Suprapubic skin (tissue), 4 donors: ENCODE measurements around the gene RAB18. TPM values are rescaled to one million over a fixed set of nuclear protein-coding genes. Genes with fewer than 3 reads are reported as not detected.
A peak's percentile ranks its signal among the peaks of the same experiment; 100 is the strongest.
"Not testable (repeated sequence)": the region's sequence is repeated elsewhere in the genome, so short reads cannot be mapped to it uniquely, and the experiment has no call there.

Experiments
- DNase-seq, 2 donors: peaks; one replicate each; pipeline ENCODE4 v3.0.0-alpha.2; 2019; ENCODE audit warnings: low spot score in 2 of 2
- H3K27ac ChIP-seq: fragments of 200-600 bp; sonication (generic); one replicate; pipeline ENCODE4 v1.5.1; 2019
- H3K27me3 ChIP-seq: fragments of 200-600 bp; sonication (generic); one replicate; pipeline ENCODE4 v1.5.1; 2019
- H3K36me3 ChIP-seq: fragments of 200-600 bp; sonication (generic); one replicate; pipeline ENCODE4 v1.5.1; 2019
- H3K4me1 ChIP-seq: fragments of 200-600 bp; sonication (generic); one replicate; pipeline ENCODE4 v1.5.1; 2019
- H3K4me3 ChIP-seq: fragments of 200-600 bp; sonication (generic); one replicate; pipeline ENCODE4 v1.5.1; 2019; ENCODE audit warnings: mild to moderate bottlenecking
- H3K9me3 ChIP-seq: fragments of 200-600 bp; sonication (generic); one replicate; pipeline ENCODE4 v1.5.1; 2019
- EP300 ChIP-seq: sonication (generic); formaldehyde crosslinking; IDR thresholded peaks from one replicate; pipeline ENCODE4 v1.6.1; 2017; ENCODE audit warnings: antibody characterized with exemption
- POLR2A ChIP-seq, 2 donors: fragments of 450-650 bp; IDR thresholded peaks; one replicate each; pipeline ENCODE4 v1.6.1; 2017; ENCODE audit warnings: antibody characterized with exemption in 2 of 2, mild to moderate bottlenecking in 2 of 2, moderate library complexity in 2 of 2
- POLR2AphosphoS5 ChIP-seq, 3 donors: sonication (generic); formaldehyde crosslinking; IDR thresholded peaks; one replicate each; pipeline ENCODE4 v1.6.1; 2017; ENCODE audit warnings: antibody characterized with exemption in 3 of 3
- WGBS: methylation state at CpG from one replicate; pipeline ENCODE4 v1.1.5; 2018; 5-methylcytosine and 5-hydroxymethylcytosine counted together
- total RNA-seq, 4 donors: library from RNA; depleted of rRNA; stranded (reverse); fragments of >200 nt; gene quantifications; one replicate each; pipeline ENCODE4 v1.1.0, GENCODE V29; 2016
- TF ChIP-seq, protein P1 (sequence below), 2 donors: fragments of 200-600 bp in 1 of 2; fragments of 450-650 bp in 1 of 2; sonication (generic) in 1 of 2; IDR thresholded peaks; one replicate each; pipeline ENCODE4 v1.5.1; 2016 to 2019; ENCODE audit warnings: antibody characterized with exemption in 2 of 2, mild to moderate bottlenecking in 1 of 2, moderate library complexity in 1 of 2

RAB18 gene
- total RNA-seq, 4 donors from 2014 or later, result 50.1 to 78.1 (median 65.2) TPM

DNA sequence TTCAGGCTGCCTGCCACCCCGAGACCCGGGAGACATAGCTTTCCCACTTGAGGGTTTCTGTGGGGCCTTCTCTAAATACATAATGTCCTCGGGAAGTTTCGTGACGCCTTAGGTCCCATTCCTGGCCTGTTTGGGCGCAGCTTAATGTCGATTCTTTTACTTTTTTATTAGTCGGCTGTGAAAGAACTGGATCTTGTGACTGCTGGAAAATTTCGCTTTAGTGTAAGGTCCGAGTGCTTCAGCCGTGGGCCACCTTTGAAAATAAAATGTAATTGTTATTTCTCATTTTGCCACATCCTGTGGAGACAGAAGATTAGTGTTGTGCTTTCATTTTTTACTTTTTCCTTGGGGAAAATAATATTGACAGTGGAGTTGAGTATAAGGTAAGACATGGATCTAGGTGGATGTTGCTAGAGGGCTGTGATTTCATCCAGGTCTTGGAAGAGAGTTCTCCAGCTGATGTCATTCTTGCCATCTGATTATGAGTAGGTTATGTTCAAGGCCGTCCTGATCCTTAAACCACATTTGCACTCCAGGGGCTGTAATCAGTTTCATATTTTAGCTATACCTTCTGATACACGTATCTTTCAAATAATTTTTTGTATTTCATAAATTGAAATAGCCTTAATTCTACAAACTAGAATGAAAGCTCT lies 830 bp downstream of the RAB18 start:
- H3K4me3 ChIP-seq, result peak overlapping the region; percentile 75
- peak overlapping the region; percentile 96 for H3K27ac ChIP-seq
- no peak for DNase-seq
- H3K36me3 ChIP-seq, result peaks cover 5% of the 10 kb centered on the region
- WGBS, result 3% methylated on average over 13 of the region's 13 CpGs
- no peaks in the 10 kb centered on the region for H3K27me3 ChIP-seq
- H3K9me3 ChIP-seq, result no peaks in the 10 kb centered on the region
- H3K4me1 ChIP-seq, result peaks cover 60% of the 10 kb centered on the region
- TF ChIP-seq POLR2AphosphoS5 (IDR thresholded peaks at IDR 0.05), result no peak
- TF ChIP-seq POLR2A (IDR thresholded peaks at IDR 0.05), result no peak
- TF ChIP-seq EP300, result no peak
- TF ChIP-seq, protein P1, sequence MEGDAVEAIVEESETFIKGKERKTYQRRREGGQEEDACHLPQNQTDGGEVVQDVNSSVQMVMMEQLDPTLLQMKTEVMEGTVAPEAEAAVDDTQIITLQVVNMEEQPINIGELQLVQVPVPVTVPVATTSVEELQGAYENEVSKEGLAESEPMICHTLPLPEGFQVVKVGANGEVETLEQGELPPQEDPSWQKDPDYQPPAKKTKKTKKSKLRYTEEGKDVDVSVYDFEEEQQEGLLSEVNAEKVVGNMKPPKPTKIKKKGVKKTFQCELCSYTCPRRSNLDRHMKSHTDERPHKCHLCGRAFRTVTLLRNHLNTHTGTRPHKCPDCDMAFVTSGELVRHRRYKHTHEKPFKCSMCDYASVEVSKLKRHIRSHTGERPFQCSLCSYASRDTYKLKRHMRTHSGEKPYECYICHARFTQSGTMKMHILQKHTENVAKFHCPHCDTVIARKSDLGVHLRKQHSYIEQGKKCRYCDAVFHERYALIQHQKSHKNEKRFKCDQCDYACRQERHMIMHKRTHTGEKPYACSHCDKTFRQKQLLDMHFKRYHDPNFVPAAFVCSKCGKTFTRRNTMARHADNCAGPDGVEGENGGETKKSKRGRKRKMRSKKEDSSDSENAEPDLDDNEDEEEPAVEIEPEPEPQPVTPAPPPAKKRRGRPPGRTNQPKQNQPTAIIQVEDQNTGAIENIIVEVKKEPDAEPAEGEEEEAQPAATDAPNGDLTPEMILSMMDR (IDR thresholded peaks at IDR 0.05), result no peak

DNA sequence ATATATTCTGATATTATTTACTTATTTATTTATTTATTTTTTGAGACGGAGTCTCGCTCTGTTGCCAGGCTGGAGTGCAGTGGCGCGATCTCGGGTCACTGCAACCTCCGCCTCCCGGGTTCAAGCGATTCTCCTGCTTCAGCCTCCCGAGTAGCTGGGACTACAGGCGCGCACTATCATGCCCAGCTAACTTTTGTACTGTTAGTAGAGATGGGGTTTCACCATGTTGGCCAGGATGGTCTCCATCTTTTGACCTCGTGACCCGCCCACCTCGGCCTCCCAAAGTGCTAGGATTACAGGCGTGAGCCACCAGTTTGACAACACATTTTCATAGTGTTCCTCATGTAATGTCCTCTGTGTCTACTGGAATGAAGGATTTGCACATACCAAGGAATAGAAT lies 1.4 kb downstream of the RAB18 start:
- H3K9me3 ChIP-seq, H3K36me3 ChIP-seq, H3K27ac ChIP-seq, DNase-seq, H3K27me3 ChIP-seq: not testable (repeated sequence)
- Histone ChIP-seq H3K4me1 (peaks cover 55% of the 10 kb centered on the region), H3K4me3 (peak overlapping the region; percentile 75)
- WGBS, result 84% methylated on average over 15 of the region's 15 CpGs

DNA sequence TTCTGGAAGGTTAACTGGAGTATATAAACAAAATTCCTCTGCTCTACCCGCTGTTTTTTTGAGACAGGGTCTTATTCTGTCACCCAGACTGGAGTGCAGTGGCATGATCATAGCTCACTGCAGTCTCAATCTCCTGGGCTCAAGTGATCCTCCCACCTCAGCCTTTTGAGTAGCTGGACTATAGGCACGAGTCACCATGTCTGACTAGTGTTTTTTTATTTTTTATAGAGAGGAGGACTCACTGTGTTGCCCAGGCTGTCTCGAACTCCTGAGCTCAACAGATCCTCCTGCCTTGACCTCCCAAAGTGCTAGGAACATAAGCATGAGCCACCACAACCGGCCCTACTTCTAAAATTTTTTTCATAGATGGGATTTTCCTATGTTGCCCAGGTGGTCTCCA lies 2.2 kb downstream of the RAB18 start:
- no peaks in the 10 kb centered on the region for H3K27me3 ChIP-seq
- H3K27ac ChIP-seq, result no peak overlapping the region
- H3K9me3 ChIP-seq, result no peaks in the 10 kb centered on the region
- H3K36me3 ChIP-seq, result peaks cover 11% of the 10 kb centered on the region
- TF ChIP-seq POLR2A (IDR thresholded peaks at IDR 0.05) (no peak), EP300 (no peak), POLR2AphosphoS5 (IDR thresholded peaks at IDR 0.05) (no peak)
- TF ChIP-seq, protein P1 (IDR thresholded peaks at IDR 0.05), result no peak
- DNase-seq, result no peak
- peaks cover 48% of the 10 kb centered on the region for H3K4me1 ChIP-seq
- WGBS, result 70% methylated on average over 4 of the region's 4 CpGs
- H3K4me3 ChIP-seq, result no peak overlapping the region

DNA sequence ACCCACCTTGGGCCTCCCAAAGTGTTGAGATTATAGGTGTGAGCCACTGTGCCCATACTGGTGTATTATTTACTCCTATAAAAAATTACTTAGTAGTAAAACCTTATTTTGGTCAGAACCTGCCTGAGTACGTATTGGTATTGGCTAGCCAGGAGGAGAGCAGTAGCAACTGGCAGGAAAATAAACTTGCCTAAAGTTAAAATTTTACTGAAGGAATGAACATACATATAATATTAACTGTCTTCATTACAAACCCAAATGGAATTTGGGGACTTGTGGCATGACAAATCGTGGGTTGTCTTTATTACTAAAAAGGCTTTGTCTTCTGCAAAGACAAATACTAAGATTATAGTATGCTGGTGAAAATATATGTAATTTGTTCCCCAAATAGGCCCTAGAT lies 8.4 kb downstream of the RAB18 start:
- H3K4me3 ChIP-seq, result no peak overlapping the region

DNA sequence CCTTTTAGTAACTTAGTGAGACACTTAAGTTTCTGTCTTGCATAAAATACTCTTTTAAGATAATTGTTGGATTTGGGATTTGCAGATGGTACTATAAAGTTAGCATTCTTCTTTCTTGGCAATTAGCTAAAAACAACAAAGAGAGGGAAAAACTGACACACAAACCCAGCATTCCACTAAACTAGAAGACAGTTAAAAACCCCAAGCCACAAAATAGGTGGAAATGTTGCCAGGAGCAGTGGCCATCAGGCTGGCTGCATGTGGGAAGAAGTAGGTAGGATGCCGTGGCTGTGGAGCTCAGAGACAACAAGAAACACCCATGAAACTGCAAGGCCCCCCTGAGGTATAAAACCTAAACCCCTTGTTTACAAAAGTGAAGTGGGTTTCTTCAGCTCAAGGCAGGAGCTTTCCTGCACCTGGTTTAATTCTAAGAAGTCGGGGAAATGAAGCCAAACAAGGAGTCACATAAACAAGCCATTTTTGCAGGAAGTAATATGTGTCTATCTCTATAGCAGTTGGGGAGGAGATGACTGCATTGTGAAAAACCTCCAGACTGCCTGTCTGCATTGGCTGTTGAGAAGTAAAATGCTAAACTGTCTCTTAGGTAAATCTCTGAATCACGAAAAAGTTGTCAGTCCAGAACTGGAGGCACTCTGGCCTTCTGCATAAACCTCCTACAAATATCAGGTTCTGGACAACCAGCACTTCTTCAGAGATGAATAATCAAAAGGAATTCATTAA lies 9.5 kb downstream of the RAB18 start:
- Histone ChIP-seq H3K4me3 (no peak overlapping the region), H3K36me3 (peaks cover 37% of the 10 kb centered on the region), H3K4me1 (peaks cover 14% of the 10 kb centered on the region), H3K9me3 (no peaks in the 10 kb centered on the region), H3K27me3 (no peaks in the 10 kb centered on the region), H3K27ac (no peak overlapping the region)
- 51% methylated on average over 3 of the region's 3 CpGs for WGBS
- DNase-seq, result no peak
- TF ChIP-seq, protein P1 (IDR thresholded peaks at IDR 0.05), result no peak
- no peak for TF ChIP-seq POLR2AphosphoS5 (IDR thresholded peaks at IDR 0.05)
- TF ChIP-seq EP300, result no peak
- TF ChIP-seq POLR2A (IDR thresholded peaks at IDR 0.05), result no peak

More for the DNA sequence above, 8.4 kb downstream of the RAB18 start:
- H3K27ac ChIP-seq, result no peak overlapping the region
- H3K9me3 ChIP-seq, result no peaks in the 10 kb centered on the region
- H3K36me3 ChIP-seq, result peaks cover 34% of the 10 kb centered on the region
- no peak for DNase-seq
- H3K4me1 ChIP-seq, result peaks cover 15% of the 10 kb centered on the region
- 88% methylated on average over 2 of the region's 2 CpGs for WGBS
- H3K27me3 ChIP-seq, result no peaks in the 10 kb centered on the region
- TF ChIP-seq POLR2AphosphoS5 (IDR thresholded peaks at IDR 0.05), result no peak
- TF ChIP-seq POLR2A (IDR thresholded peaks at IDR 0.05), result no peak
- TF ChIP-seq, protein P1 (IDR thresholded peaks at IDR 0.05), result no peak
- no peak for TF ChIP-seq EP300
